ENCODE data around the gene S100A9. TPM values are rescaled to one million over a fixed set of nuclear protein-coding genes. Genes with fewer than 3 reads are reported as not detected.
"Not testable (repeated sequence)": the region's sequence is repeated elsewhere in the genome, so short reads cannot be mapped to it uniquely, and the experiment has no call there.

The S100A9 gene
- total RNA-seq = not detected in 2 replicates

GRCh38 chr1:153357853-153358690, at the start of gene S100A9:
S100A9 (plus strand) TSS chr1:153357854; CDS start chr1:153358284, 430 bp downstream.
- intact Hi-C loops (cut with micrococcal nuclease) = no loop called here
- no peak for DNase-seq
- Mint-ChIP-seq H3K4me1 (peaks cover 7% of the 10 kb centered on the region), H3K4me3 (no peak within 1 kb of the TSS), H3K9me3 (no peaks in the 10 kb centered on the region), H3K36me3 (ENCODE audit: low read depth) (no peaks in the 10 kb centered on the region), H3K27ac (no peak within 1 kb of the TSS), H3K27me3 (peaks cover 1% of the 10 kb centered on the region)

GRCh38 chr1:153308540-153308939, 49.1 kb upstream of the S100A9 start:
- intact Hi-C loops (cut with micrococcal nuclease) = no loop called here

GRCh38 chr1:153309441-153309840, 48.2 kb upstream of the S100A9 start:
- no peak overlapping the region for H3K27ac Mint-ChIP-seq
- H3K9me3 Mint-ChIP-seq = no peaks in the 10 kb centered on the region
- intact Hi-C loops (cut with micrococcal nuclease) = no loop called here
- peaks cover 4% of the 10 kb centered on the region for H3K27me3 Mint-ChIP-seq
- no peaks in the 10 kb centered on the region for H3K4me1 Mint-ChIP-seq
- no peaks in the 10 kb centered on the region for H3K36me3 Mint-ChIP-seq (ENCODE audit: low read depth)
- H3K4me3 Mint-ChIP-seq = no peak overlapping the region
- DNase-seq = peak; percentile 23

More at GRCh38 chr1:153308540-153308939, 49.1 kb upstream of the S100A9 start:
- peaks cover 4% of the 10 kb centered on the region for H3K27me3 Mint-ChIP-seq
- H3K36me3 Mint-ChIP-seq (ENCODE audit: low read depth) = no peaks in the 10 kb centered on the region
- no peak overlapping the region for H3K4me3 Mint-ChIP-seq
- DNase-seq = no peak
- H3K4me1 Mint-ChIP-seq = no peaks in the 10 kb centered on the region
- H3K27ac Mint-ChIP-seq = no peak overlapping the region
- H3K9me3 Mint-ChIP-seq = no peaks in the 10 kb centered on the region

GRCh38 chr1:153310526-153310925, 47.1 kb upstream of the S100A9 start:
- Mint-ChIP-seq H3K36me3 (ENCODE audit: low read depth) (no peaks in the 10 kb centered on the region), H3K27me3 (peaks cover 1% of the 10 kb centered on the region)
- intact Hi-C loops (cut with micrococcal nuclease) = no loop called here

GRCh38 chr1:153312570-153313186, 45.0 kb upstream of the S100A9 start, which contains the start of gene PGLYRP3:
PGLYRP3 (minus strand) TSS chr1:153312952; CDS start chr1:153310665, 2,287 bp downstream.
- DNase-seq = no peak
- peaks cover 7% of the 10 kb centered on the region for H3K27me3 Mint-ChIP-seq
- H3K9me3 Mint-ChIP-seq = no peaks in the 10 kb centered on the region
- H3K36me3 Mint-ChIP-seq (ENCODE audit: low read depth) = no peaks in the 10 kb centered on the region
- H3K27ac Mint-ChIP-seq = no peak within 1 kb of the TSS
- intact Hi-C loops (cut with micrococcal nuclease) = no loop called here
- no peaks in the 10 kb centered on the region for H3K4me1 Mint-ChIP-seq
- no peak within 1 kb of the TSS for H3K4me3 Mint-ChIP-seq

More at GRCh38 chr1:153310526-153310925, 47.1 kb upstream of the S100A9 start:
- Mint-ChIP-seq H3K4me1 (no peaks in the 10 kb centered on the region), H3K4me3 (no peak overlapping the region), H3K27ac (no peak overlapping the region), H3K9me3 (no peaks in the 10 kb centered on the region)
- DNase-seq = peak; percentile 49

- Mint-ChIP-seq H3K27ac (no peak overlapping the region), H3K9me3 (no peaks in the 10 kb centered on the region), H3K4me3 (no peak overlapping the region), H3K27me3 (peaks cover 11% of the 10 kb centered on the region), H3K4me1 (no peaks in the 10 kb centered on the region), H3K36me3 (ENCODE audit: low read depth) (no peaks in the 10 kb centered on the region)
- DNase-seq = no peak
- intact Hi-C loops (cut with micrococcal nuclease) = no loop called here
Measured at GRCh38 chr1:153313288-153313687, 44.4 kb upstream of the S100A9 start.

- H3K4me1 Mint-ChIP-seq; DNase-seq; H3K36me3 Mint-ChIP-seq (ENCODE audit: low read depth); H3K4me3 Mint-ChIP-seq; H3K27ac Mint-ChIP-seq; intact Hi-C loops (cut with micrococcal nuclease); H3K9me3 Mint-ChIP-seq: not testable (repeated sequence)
- H3K27me3 Mint-ChIP-seq = peaks cover 15% of the 10 kb centered on the region
Measured at GRCh38 chr1:153314388-153314787, 43.3 kb upstream of the S100A9 start.

GRCh38 chr1:153316013-153316412, 41.6 kb upstream of the S100A9 start:
- H3K4me3 Mint-ChIP-seq; H3K9me3 Mint-ChIP-seq; intact Hi-C loops (cut with micrococcal nuclease); H3K36me3 Mint-ChIP-seq (ENCODE audit: low read depth); H3K27ac Mint-ChIP-seq; H3K4me1 Mint-ChIP-seq: not testable (repeated sequence)
- peaks cover 15% of the 10 kb centered on the region for H3K27me3 Mint-ChIP-seq
- peak; percentile 22 for DNase-seq

GRCh38 chr1:153318145-153318544, 39.5 kb upstream of the S100A9 start:
- intact Hi-C loops (cut with micrococcal nuclease); H3K9me3 Mint-ChIP-seq: not testable (repeated sequence)

GRCh38 chr1:153322568-153322967, 35.1 kb upstream of the S100A9 start:
- peaks cover 6% of the 10 kb centered on the region for H3K9me3 Mint-ChIP-seq
- no peaks in the 10 kb centered on the region for H3K4me1 Mint-ChIP-seq
- H3K27me3 Mint-ChIP-seq = peaks cover 8% of the 10 kb centered on the region

More at GRCh38 chr1:153318145-153318544, 39.5 kb upstream of the S100A9 start:
- H3K36me3 Mint-ChIP-seq (ENCODE audit: low read depth); H3K4me1 Mint-ChIP-seq; H3K27ac Mint-ChIP-seq; H3K4me3 Mint-ChIP-seq: not testable (repeated sequence)
- DNase-seq = peak; percentile 8
- H3K27me3 Mint-ChIP-seq = peaks cover 15% of the 10 kb centered on the region

GRCh38 chr1:153324912-153325311, 32.7 kb upstream of the S100A9 start:
- DNase-seq = no peak
- Mint-ChIP-seq H3K36me3 (ENCODE audit: low read depth) (no peaks in the 10 kb centered on the region), H3K4me3 (no peak overlapping the region), H3K27ac (no peak overlapping the region), H3K9me3 (peaks cover under 1% of the 10 kb centered on the region), H3K4me1 (no peaks in the 10 kb centered on the region), H3K27me3 (peaks cover 10% of the 10 kb centered on the region)
- intact Hi-C loops (cut with micrococcal nuclease) = no loop called here

More at GRCh38 chr1:153322568-153322967, 35.1 kb upstream of the S100A9 start:
- Mint-ChIP-seq H3K36me3 (ENCODE audit: low read depth) (no peaks in the 10 kb centered on the region), H3K27ac (no peak overlapping the region), H3K4me3 (no peak overlapping the region)
- no peak for DNase-seq
- intact Hi-C loops (cut with micrococcal nuclease) = no loop called here

GRCh38 chr1:153333902-153334301, 23.8 kb upstream of the S100A9 start:
- peaks cover 6% of the 10 kb centered on the region for H3K9me3 Mint-ChIP-seq
- DNase-seq = no peak
- intact Hi-C loops (cut with micrococcal nuclease) = no loop called here
- no peak overlapping the region for H3K4me3 Mint-ChIP-seq
- H3K27ac Mint-ChIP-seq = no peak overlapping the region
- peaks cover 29% of the 10 kb centered on the region for H3K27me3 Mint-ChIP-seq
- H3K36me3 Mint-ChIP-seq (ENCODE audit: low read depth) = no peaks in the 10 kb centered on the region
- H3K4me1 Mint-ChIP-seq = no peaks in the 10 kb centered on the region

- intact Hi-C loops (cut with micrococcal nuclease) = no loop called here
- no peak overlapping the region for H3K4me3 Mint-ChIP-seq
- H3K4me1 Mint-ChIP-seq = peaks cover 6% of the 10 kb centered on the region
- no peak for DNase-seq
- H3K9me3 Mint-ChIP-seq = no peaks in the 10 kb centered on the region
- no peaks in the 10 kb centered on the region for H3K36me3 Mint-ChIP-seq (ENCODE audit: low read depth)
- H3K27ac Mint-ChIP-seq = no peak overlapping the region
- peaks cover 22% of the 10 kb centered on the region for H3K27me3 Mint-ChIP-seq
Measured at GRCh38 chr1:153336650-153337049, 21.0 kb upstream of the S100A9 start.
